PC-3 (cell line): ENCODE measurements around the gene MAPK8IP2. TPM values are rescaled to one million over a fixed set of nuclear protein-coding genes. Genes with fewer than 3 reads are reported as not detected.

ENCODE experiments used
- ATAC-seq: fragments of 200-7000 bp; cut with Tn5 transposase; 2 replicates; pipeline ENCODE4 v1.9.1; 2020; ENCODE audit warnings: mild to moderate bottlenecking, moderate library complexity
- BruUV-seq: library from RNA; stranded (reverse); fragments of 400-500 nt; replicated peaks from 2 replicates; lab custom pipeline; 2021; lab: Mats Ljungman, UMichigan
- CTCF ChIA-PET: fragments of 300-600 bp; sonication (Branson Sonifier 250); formaldehyde crosslinking; loops from one replicate; lab custom pipeline; 2022; ENCODE audit warnings: antibody characterized with exemption; lab: Charles Lee
- POLR2A ChIA-PET: fragments of 300-600 bp; sonication (Branson Sonifier 250); formaldehyde crosslinking; loops from one replicate; lab custom pipeline; 2022; ENCODE audit warnings: antibody characterized with exemption; ENCODE audit not compliant: unreplicated experiment; lab: Charles Lee
- DNase-seq: peaks from one replicate; pipeline ENCODE4 v3.0.0-alpha.2; 2015
- H2AFZ ChIP-seq: fragments of 300-600 bp; sonication (generic); 2 replicates; pipeline ENCODE4 v1.6.0; 2016; ENCODE audit warnings: antibody characterized with exemption, low read length
- H3F3A ChIP-seq: fragments of 300-600 bp; sonication (generic); one replicate; pipeline ENCODE4 v1.6.0; 2017; ENCODE audit warnings: antibody characterized with exemption, low read length, control low read depth, mild to moderate bottlenecking; ENCODE audit not compliant: unreplicated experiment
- H3K27ac ChIP-seq: fragments of 300-600 bp; sonication (generic); 2 replicates; pipeline ENCODE4 v1.5.1; 2016; ENCODE audit warnings: mild to moderate bottlenecking, low read length
- H3K27me3 ChIP-seq: fragments of 300-600 bp; sonication (generic); 2 replicates; pipeline ENCODE4 v1.6.1; 2016; ENCODE audit warnings: low read length, mixed read lengths
- H3K36me3 ChIP-seq: fragments of 300-600 bp; sonication (generic); 2 replicates; pipeline ENCODE4 v1.6.1; 2016; ENCODE audit warnings: low read depth, mixed run types, low read length, mixed read lengths
- H3K4me1 ChIP-seq: fragments of 300-600 bp; sonication (generic); 2 replicates; pipeline ENCODE4 v1.5.1; 2016; ENCODE audit warnings: low read length; ENCODE audit not compliant: insufficient read depth
- H3K4me2 ChIP-seq: fragments of 300-600 bp; sonication (generic); 2 replicates; pipeline ENCODE4 v1.6.0; 2016; ENCODE audit warnings: low read length
- H3K4me3 ChIP-seq: fragments of 300-600 bp; sonication (generic); 2 replicates; pipeline ENCODE4 v1.5.1; 2016; ENCODE audit warnings: mild to moderate bottlenecking, low read length, mixed read lengths
- H3K79me2 ChIP-seq: fragments of 300-600 bp; sonication (generic); 2 replicates; pipeline ENCODE4 v1.6.1; 2017; ENCODE audit warnings: low read length, mixed read lengths
- H3K9ac ChIP-seq: fragments of 300-600 bp; sonication (generic); 2 replicates; pipeline ENCODE4 v1.6.0; 2016; ENCODE audit warnings: mild to moderate bottlenecking, low read length
- H3K9me2 ChIP-seq: fragments of 300-600 bp; sonication (generic); replicated peaks from 2 replicates; pipeline ENCODE4 v1.6.1; 2016; ENCODE audit warnings: mixed run types, low read length, mixed read lengths
- H3K9me3 ChIP-seq: fragments of 300-600 bp; sonication (generic); 2 replicates; pipeline ENCODE4 v1.6.1; 2016; ENCODE audit warnings: low read length, mixed read lengths
- H4K20me1 ChIP-seq: fragments of 300-600 bp; sonication (generic); 2 replicates; pipeline ENCODE4 v1.6.1; 2016; ENCODE audit warnings: low read length, mixed read lengths
- CTCF ChIP-seq: fragments of 300-600 bp; sonication (generic); conservative IDR thresholded peaks from 2 replicates; pipeline ENCODE4 v1.5.1; 2017; ENCODE audit warnings: antibody characterized with exemption, low read depth, mild to moderate bottlenecking, low read length
- EZH2 ChIP-seq: fragments of 300-600 bp; sonication (generic); IDR thresholded peaks from one replicate; pipeline ENCODE4 v1.6.1; 2017; ENCODE audit warnings: antibody characterized with exemption, mild to moderate bottlenecking, low read length; ENCODE audit not compliant: unreplicated experiment
- EZH2phosphoT487 ChIP-seq: fragments of 300-600 bp; sonication (generic); IDR thresholded peaks from 2 replicates; pipeline ENCODE4 v1.6.1; 2018; ENCODE audit warnings: mild to moderate bottlenecking, antibody characterized with exemption, low read length, borderline replicate concordance
- intact Hi-C: fragments of 100-400 bp; cut with micrococcal nuclease; formaldehyde crosslinking; loops from 2 replicates; pipeline ENCODE4 v1.9.0; 2023
- total RNA-seq: library from RNA; depleted of rRNA; stranded (reverse); fragments of >200 nt; gene quantifications from 2 replicates; pipeline ENCODE4 v1.2.3, GENCODE V29; 2014

Gene MAPK8IP2
- total RNA-seq, 1 experiment from 2014 or later = 1.5 TPM

- CTCF ChIA-PET = no interaction called here
- no TSS peak for BruUV-seq
Measured at GRCh38 chr22:50603511-50604255, 3.1 kb downstream of the MAPK8IP2 start.

GRCh38 chr22:50604256-50605001 lies 3.8 kb downstream of the MAPK8IP2 start:
- H3K79me2 ChIP-seq = no peaks in the 10 kb centered on the region
- H3K27ac ChIP-seq = no peak overlapping the region
- DNase-seq (no peak), ATAC-seq (no peak)
- BruUV-seq = no TSS peak
- intact Hi-C loops = no loop called here
- H3K4me3 ChIP-seq = no peak overlapping the region
- no peaks in the 10 kb centered on the region for H3K9me2 ChIP-seq
- no peak for TF ChIP-seq EZH2
- no peak for TF ChIP-seq EZH2phosphoT487
- TF ChIP-seq CTCF = no peak
- no peaks in the 10 kb centered on the region for H4K20me1 ChIP-seq
- no peaks in the 10 kb centered on the region for H3K4me1 ChIP-seq
- no peaks in the 10 kb centered on the region for H3K27me3 ChIP-seq
- H3K36me3 ChIP-seq = no peaks in the 10 kb centered on the region
- H3K9me3 ChIP-seq = no peaks in the 10 kb centered on the region
- H3K4me2 ChIP-seq = no peak overlapping the region
- H3F3A ChIP-seq = no peaks in the 10 kb centered on the region
- POLR2A ChIA-PET = no interaction called here
- H3K9ac ChIP-seq = no peak overlapping the region
- H2AFZ ChIP-seq = no peak overlapping the region
- CTCF ChIA-PET = no interaction called here

More at GRCh38 chr22:50603511-50604255, 3.1 kb downstream of the MAPK8IP2 start:
- intact Hi-C loops = no loop called here
- Histone ChIP-seq H3K4me2 (no peak overlapping the region), H3K79me2 (no peaks in the 10 kb centered on the region), H3K36me3 (no peaks in the 10 kb centered on the region), H2AFZ (no peak overlapping the region), H3K9ac (no peak overlapping the region), H3F3A (no peaks in the 10 kb centered on the region), H3K4me3 (no peak overlapping the region), H3K4me1 (no peaks in the 10 kb centered on the region), H3K27me3 (no peaks in the 10 kb centered on the region), H3K9me3 (no peaks in the 10 kb centered on the region), H3K27ac (no peak overlapping the region), H3K9me2 (no peaks in the 10 kb centered on the region), H4K20me1 (no peaks in the 10 kb centered on the region)
- POLR2A ChIA-PET = no interaction called here
- no peak for ATAC-seq
- TF ChIP-seq EZH2 = no peak
- no peak for DNase-seq

- TF ChIP-seq EZH2phosphoT487 (no peak), CTCF (no peak), EZH2 (no peak)
- BruUV-seq = no TSS peak
- Histone ChIP-seq H4K20me1 (no peaks in the 10 kb centered on the region), H3F3A (no peaks in the 10 kb centered on the region), H3K36me3 (no peaks in the 10 kb centered on the region), H3K4me3 (no peak overlapping the region), H3K79me2 (no peaks in the 10 kb centered on the region), H3K27me3 (no peaks in the 10 kb centered on the region), H3K27ac (no peak overlapping the region), H3K4me1 (no peaks in the 10 kb centered on the region), H3K9me2 (no peaks in the 10 kb centered on the region), H3K4me2 (no peak overlapping the region), H3K9ac (no peak overlapping the region), H2AFZ (no peak overlapping the region), H3K9me3 (no peaks in the 10 kb centered on the region)
- POLR2A ChIA-PET = no interaction called here
- ATAC-seq (no peak), DNase-seq (no peak)
- CTCF ChIA-PET = no interaction called here
- intact Hi-C loops = no loop called here
Measured at GRCh38 chr22:50605002-50605612, 4.5 kb downstream of the MAPK8IP2 start.
